ENCODE measurements around the gene CENPC.

CENPC gene

GRCh38 chr4:67512501-67512900, 32.8 kb downstream of the CENPC start:
- Histone ChIP-seq H2AFZ (ENCODE audit: low read depth, low read length) (no peak overlapping the region), H3K27ac (ENCODE audit: low read length) (no peak overlapping the region), H3K79me2 (ENCODE audit: low read length) (no peaks in the 10 kb centered on the region; the same call in 1 of the 2 replicates), H3K4me2 (ENCODE audit: low read length) (no peak overlapping the region), H4K20me1 (ENCODE audit: insufficient read depth, low read length) (no peaks in the 10 kb centered on the region), H3K4me3 (ENCODE audit: low read length) (no peak overlapping the region), H3K27me3 (ENCODE audit: low read depth, low read length) (no peaks in the 10 kb centered on the region), H3K9ac (ENCODE audit: low read length) (no peak overlapping the region), H3K4me1 (ENCODE audit: low read length) (no peaks in the 10 kb centered on the region), H3K9me3 (ENCODE audit: insufficient read depth, low read length) (no peaks in the 10 kb centered on the region), H3K36me3 (replicated peaks; ENCODE audit: low read depth, low read length) (peaks cover 38% of the 10 kb centered on the region)
- TF ChIP-seq CTCF (IDR thresholded peaks at IDR 0.05; ENCODE audit: low read depth, low read length) (no peak), EZH2phosphoT487 (IDR thresholded peaks at IDR 0.05; ENCODE audit: low read depth) (no peak)

- H3K4me3 ChIP-seq (ENCODE audit: low read length), result no peak overlapping the region
- peaks cover 16% of the 10 kb centered on the region for H3K79me2 ChIP-seq (ENCODE audit: low read length)
- H3K4me2 ChIP-seq (ENCODE audit: low read length), result no peak overlapping the region
- H3K36me3 ChIP-seq (replicated peaks; ENCODE audit: low read depth, low read length), result peaks cover 34% of the 10 kb centered on the region
- H3K9me3 ChIP-seq (ENCODE audit: insufficient read depth, low read length), result no peaks in the 10 kb centered on the region
- H3K27ac ChIP-seq (ENCODE audit: low read length), result no peak overlapping the region
- 0 out of 2 replicates have a peak, but pooled peaks cover 6% of the 10 kb centered on the region for H3K4me1 ChIP-seq (ENCODE audit: low read length)
- no peaks in the 10 kb centered on the region for H3K27me3 ChIP-seq (ENCODE audit: low read depth, low read length)
- TF ChIP-seq CTCF (IDR thresholded peaks at IDR 0.05; ENCODE audit: low read depth, low read length), result no peak
- no peak for TF ChIP-seq EZH2phosphoT487 (IDR thresholded peaks at IDR 0.05; ENCODE audit: low read depth)
- H4K20me1 ChIP-seq (ENCODE audit: insufficient read depth, low read length), result peaks cover 5% of the 10 kb centered on the region; the same call in 1 of the 2 replicates
- no peak overlapping the region for H3K9ac ChIP-seq (ENCODE audit: low read length)
- H2AFZ ChIP-seq (ENCODE audit: low read depth, low read length), result no peak overlapping the region
Measured at GRCh38 chr4:67500373-67500772, 44.9 kb downstream of the CENPC start.

GRCh38 chr4:67499799-67500198, 45.5 kb downstream of the CENPC start:
- no peak overlapping the region for H3K27ac ChIP-seq (ENCODE audit: low read length)
- H2AFZ ChIP-seq (ENCODE audit: low read depth, low read length), result no peak overlapping the region
- H3K4me3 ChIP-seq (ENCODE audit: low read length), result no peak overlapping the region
- H3K4me2 ChIP-seq (ENCODE audit: low read length), result no peak overlapping the region
- H3K79me2 ChIP-seq (ENCODE audit: low read length), result peaks cover 16% of the 10 kb centered on the region
- 0 out of 2 replicates have a peak, but pooled peaks cover 6% of the 10 kb centered on the region for H3K4me1 ChIP-seq (ENCODE audit: low read length)
- H3K27me3 ChIP-seq (ENCODE audit: low read depth, low read length), result no peaks in the 10 kb centered on the region
- peaks cover 28% of the 10 kb centered on the region for H3K36me3 ChIP-seq (replicated peaks; ENCODE audit: low read depth, low read length)
- H3K9ac ChIP-seq (ENCODE audit: low read length), result no peak overlapping the region
- TF ChIP-seq EZH2phosphoT487 (IDR thresholded peaks at IDR 0.05; ENCODE audit: low read depth) (no peak), CTCF (IDR thresholded peaks at IDR 0.05; ENCODE audit: low read depth, low read length) (no peak)
- no peaks in the 10 kb centered on the region for H3K9me3 ChIP-seq (ENCODE audit: insufficient read depth, low read length)
- peaks cover 5% of the 10 kb centered on the region; the same call in 1 of the 2 replicates for H4K20me1 ChIP-seq (ENCODE audit: insufficient read depth, low read length)

GRCh38 chr4:67483868-67484602, 61.3 kb downstream of the CENPC start:
- peaks cover 26% of the 10 kb centered on the region for H3K36me3 ChIP-seq (replicated peaks; ENCODE audit: low read depth, low read length)

More at GRCh38 chr4:67483868-67484602, 61.3 kb downstream of the CENPC start:
- TF ChIP-seq CTCF (IDR thresholded peaks at IDR 0.05; ENCODE audit: low read depth, low read length) (no peak), EZH2phosphoT487 (IDR thresholded peaks at IDR 0.05; ENCODE audit: low read depth) (no peak)
- H3K79me2 ChIP-seq (ENCODE audit: low read length), result peaks cover 18% of the 10 kb centered on the region; the same call in 1 of the 2 replicates
- no peak overlapping the region for H2AFZ ChIP-seq (ENCODE audit: low read depth, low read length)
- H4K20me1 ChIP-seq (ENCODE audit: insufficient read depth, low read length), result no peaks in the 10 kb centered on the region
- no peaks in the 10 kb centered on the region for H3K27me3 ChIP-seq (ENCODE audit: low read depth, low read length)
- H3K9ac ChIP-seq (ENCODE audit: low read length), result no peak overlapping the region
- H3K27ac ChIP-seq (ENCODE audit: low read length), result no peak overlapping the region
- no peaks in the 10 kb centered on the region for H3K4me1 ChIP-seq (ENCODE audit: low read length)
- H3K4me3 ChIP-seq (ENCODE audit: low read length), result no peak overlapping the region
- no peaks in the 10 kb centered on the region for H3K9me3 ChIP-seq (ENCODE audit: insufficient read depth, low read length)
- no peak overlapping the region for H3K4me2 ChIP-seq (ENCODE audit: low read length)

Data from OCI-LY3 (cell line).